Hippocampal formation (tissue), 2 donors: ENCODE results near the gene FUNDC2.
"Not testable (repeated sequence)": the region's sequence is repeated elsewhere in the genome, so short reads cannot be mapped to it uniquely, and the experiment has no call there.

Experiments
- DNase-seq, 2 donors: peaks; one replicate each; lab custom pipeline; 2025; lab: John Stamatoyannopoulos, UW

Gene FUNDC2, protein sequence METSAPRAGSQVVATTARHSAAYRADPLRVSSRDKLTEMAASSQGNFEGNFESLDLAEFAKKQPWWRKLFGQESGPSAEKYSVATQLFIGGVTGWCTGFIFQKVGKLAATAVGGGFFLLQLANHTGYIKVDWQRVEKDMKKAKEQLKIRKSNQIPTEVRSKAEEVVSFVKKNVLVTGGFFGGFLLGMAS

DNA sequence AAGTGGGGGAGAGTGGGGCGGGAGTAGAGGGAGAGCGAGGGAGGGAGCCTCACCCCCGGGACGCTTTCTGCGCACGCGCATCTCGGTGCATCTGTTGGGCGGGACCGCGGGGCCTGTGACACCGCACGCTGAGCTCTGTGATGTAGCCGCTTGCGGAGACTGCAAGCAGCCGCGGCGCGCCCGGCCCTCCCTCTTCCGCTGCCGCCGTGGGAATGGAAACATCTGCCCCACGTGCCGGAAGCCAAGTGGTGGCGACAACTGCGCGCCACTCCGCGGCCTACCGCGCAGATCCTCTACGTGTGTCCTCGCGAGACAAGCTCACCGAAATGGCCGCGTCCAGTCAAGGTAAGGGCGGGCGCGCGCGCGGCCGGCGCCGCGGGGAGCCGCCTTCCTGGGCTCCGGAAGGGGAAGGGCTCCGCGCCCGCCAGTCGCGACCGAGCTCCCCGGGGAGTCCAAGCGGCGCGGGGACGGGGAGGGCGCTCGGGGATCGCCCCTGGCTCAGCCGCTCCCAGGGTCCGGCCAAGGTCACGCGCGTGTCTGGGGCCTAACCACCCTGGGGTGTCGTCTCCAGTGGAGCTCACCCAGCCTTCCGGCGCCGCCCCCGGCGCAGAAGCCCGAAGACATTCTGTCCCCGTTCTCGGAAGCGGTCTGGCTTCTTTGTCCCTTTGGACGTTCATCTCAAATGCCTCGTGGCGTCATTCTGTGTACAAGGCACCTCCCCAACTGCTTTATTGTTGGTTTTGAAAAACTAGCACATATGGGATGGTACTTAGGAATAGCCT, at the start of gene FUNDC2:
Gene FUNDC2, plus strand, starts transcription at position 118 of the 782 bp plus-strand sequence. Its CDS starts 95 bp downstream, at position 213.
- peak; percentile 76 to 83 for DNase-seq

DNA sequence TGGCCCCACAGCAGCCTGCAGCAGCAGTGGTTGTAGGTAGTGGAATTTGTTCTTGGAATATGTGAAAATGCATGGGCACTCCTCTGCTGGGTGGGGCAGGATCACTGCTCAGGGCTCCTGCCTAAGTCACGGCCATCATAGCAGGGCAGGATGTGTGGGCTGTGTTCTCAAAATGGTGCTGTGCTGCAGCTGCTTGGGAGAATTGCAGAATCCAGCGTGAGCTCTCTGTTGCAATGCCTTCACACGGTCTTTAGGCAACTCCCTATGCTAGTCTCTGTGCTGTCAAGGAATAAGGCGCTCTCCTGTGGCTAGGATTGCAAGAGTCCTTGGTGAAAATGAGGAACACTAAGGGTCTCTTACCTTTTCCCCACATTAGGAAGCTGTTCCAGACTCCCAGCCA, 47.0 kb upstream of the FUNDC2 start:
- no peak for DNase-seq

DNA sequence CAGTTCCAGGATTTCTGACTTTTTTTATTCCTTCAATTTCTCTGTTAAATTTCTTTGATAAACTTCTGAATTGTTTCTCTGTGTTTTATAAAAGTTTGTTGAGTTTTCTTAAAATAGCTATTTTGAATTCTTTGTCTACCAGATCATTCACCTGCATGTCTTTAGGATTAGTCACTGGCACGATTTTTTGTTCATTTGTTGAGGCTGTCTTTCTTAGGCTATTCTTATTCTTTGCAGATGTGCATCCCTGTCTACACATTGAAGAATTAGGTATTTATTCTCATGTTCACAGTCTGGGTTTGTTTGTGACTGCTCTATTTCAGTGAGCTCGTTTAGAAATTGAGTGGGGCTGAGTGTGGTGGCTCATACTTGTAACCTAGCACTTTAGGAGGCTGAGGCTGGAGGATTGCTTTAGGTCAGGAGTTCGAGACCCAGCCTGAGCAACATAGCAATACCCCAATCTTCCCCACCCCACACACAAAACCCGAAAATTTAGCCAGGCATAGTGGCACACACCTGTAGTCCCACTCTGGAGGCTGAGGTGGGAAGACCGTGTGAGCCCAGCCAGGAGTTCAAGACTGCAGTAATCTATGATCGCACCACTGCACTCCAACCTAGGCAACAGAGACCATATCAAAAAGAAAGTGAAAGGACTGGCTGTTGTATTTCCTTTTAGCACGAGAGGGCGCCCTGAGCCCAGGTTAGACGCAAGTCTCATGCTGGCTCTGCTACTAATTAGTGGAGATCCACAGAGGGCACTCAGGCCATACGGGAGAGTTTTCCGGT, 46.1 kb upstream of the FUNDC2 start:
- DNase-seq: peak; percentile 24 to 33

DNA sequence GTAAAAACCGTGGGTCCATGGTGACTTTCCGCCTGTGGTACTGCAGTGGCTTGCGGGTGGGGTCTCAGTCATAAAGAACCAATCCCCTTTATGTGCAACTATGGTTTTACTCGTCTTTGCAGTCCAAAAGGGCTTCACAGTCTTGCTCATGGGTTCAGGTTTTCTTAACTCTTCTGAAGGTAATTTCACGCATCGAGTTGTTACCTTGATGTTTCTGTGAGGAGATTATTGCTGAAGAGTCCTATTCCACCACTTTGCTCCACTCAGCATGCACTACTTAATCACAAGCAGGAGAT, 45.6 kb upstream of the FUNDC2 start:
- no peak for DNase-seq

DNA sequence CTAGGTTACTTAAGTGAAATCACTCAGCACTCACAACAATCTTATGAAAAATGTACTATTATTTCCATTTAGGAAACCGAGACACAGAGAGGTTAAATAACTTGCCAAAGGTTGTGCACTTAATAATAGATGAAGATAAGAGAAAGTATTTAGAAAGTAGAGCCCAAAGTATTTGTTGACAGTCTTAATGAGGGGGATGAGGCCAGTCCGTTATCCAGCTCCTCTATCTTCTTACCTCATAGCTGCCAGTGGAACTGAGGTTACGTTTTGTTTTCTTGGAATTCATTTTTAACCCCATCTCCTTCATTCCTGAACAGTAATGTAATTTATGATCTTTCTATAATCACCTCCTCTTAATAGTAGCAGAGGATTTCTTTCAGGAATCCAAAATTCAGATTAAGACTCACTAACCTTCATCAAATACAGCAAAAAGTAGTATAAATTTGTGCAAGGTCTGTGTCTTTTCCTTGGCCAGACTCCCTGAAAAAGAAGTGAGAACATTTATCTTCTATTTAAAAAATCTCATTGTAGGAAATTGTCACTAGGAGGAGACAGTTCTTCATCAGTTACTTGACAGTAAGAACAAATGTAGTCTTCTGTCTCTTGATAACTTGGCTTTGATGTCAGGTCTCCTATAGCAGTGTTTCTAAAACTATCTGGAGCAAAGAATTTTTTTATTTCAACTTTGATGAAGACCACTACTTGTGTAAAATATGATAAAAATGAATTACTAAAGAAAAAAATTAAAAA, 39.6 kb upstream of the FUNDC2 start:
- no peak for DNase-seq

DNA sequence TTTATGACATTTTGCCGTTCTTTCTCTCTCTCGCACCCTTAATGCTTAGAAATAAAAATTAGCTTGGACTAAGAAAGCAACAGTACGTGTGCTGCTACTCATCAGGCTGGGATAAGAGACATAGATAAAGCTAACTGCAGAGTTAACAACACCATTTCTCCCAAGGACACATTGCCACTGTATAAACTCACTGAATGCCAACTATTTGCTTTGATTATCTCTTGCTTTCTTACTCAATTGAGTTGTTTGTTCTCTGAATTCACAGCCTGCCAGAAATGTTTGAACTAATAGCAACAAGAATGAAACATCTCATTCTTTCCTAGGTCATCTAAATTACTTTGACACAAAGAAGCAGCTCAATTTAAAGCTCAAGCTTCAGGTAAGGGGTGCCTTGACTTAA, 38.7 kb upstream of the FUNDC2 start:
- DNase-seq: no peak

DNA sequence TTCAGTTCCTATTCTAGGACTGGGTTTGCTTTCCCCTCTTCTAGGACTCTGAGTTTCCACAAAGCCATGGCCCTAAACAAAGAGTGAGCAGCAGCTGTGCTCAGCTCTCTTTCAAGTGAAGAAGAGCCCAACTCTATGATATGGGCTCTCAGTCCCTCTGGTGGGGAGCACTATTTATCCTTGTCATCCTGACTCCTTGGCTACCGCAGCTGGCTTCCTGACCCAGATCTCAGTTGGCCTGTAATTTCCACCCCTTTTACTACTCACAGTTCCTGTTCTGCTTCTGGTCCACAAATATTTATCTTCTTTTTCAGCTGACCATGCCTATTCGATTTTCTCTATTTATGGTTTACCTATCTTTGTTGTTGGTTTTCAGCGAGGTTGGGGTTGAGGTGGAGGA, 37.9 kb upstream of the FUNDC2 start:
- DNase-seq: no peak

DNA sequence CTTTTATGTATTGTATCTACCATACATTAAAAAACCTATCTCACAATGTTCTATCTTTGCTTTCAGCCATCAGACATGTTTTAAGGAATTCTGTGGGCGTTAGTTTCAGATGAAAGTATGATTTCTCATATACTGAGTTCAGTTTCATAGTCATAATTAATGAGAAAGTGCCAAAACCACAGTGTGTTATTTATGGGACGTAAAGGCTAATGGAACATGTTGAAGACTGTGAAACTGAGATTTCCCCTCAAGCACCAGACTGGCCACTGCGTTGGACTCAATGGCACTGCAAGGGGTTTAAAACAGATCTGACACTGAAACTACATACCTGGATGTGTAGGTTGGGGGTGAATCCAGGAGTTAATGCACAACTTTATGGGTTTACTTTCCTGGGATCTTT, 36.1 kb upstream of the FUNDC2 start:
- no peak for DNase-seq

DNA sequence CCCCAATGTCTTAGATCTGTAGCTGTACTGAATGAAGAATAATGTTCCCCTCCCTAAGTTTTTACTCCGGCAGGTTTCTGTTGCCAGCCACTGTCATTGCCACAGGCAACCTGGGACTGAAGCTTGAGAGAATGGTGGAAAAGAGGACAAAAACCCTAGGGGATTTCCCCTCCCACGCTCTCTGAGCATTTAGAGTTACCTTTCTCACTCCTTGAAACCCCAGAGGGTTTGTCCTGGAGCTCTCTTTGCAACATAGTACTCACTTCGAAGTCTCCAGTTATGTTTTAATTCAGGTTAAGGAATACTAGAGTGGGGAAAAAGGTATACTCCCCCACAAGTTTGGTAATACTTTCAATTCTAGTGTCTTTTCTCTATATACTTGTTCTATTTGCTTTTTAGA, 35.6 kb upstream of the FUNDC2 start:
- DNase-seq: no peak

DNA sequence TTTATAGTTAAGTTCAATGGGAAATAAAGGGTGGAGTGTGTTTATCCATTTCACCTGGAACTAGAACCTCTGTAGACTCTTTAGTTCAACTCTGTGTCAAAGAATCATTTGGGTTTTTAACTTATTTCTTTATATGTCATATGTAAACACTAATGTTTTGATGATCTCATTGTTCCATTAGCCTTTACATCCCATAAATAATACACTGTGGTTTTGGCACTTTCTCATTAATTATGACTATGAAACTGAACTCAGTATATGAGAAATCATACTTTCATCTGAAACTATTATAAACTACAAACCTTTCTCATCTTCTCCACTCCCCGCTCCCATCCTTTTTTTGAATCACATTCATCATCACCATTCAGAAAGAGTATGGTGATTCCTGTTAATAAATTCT, 35.2 kb upstream of the FUNDC2 start:
- DNase-seq: no peak

DNA sequence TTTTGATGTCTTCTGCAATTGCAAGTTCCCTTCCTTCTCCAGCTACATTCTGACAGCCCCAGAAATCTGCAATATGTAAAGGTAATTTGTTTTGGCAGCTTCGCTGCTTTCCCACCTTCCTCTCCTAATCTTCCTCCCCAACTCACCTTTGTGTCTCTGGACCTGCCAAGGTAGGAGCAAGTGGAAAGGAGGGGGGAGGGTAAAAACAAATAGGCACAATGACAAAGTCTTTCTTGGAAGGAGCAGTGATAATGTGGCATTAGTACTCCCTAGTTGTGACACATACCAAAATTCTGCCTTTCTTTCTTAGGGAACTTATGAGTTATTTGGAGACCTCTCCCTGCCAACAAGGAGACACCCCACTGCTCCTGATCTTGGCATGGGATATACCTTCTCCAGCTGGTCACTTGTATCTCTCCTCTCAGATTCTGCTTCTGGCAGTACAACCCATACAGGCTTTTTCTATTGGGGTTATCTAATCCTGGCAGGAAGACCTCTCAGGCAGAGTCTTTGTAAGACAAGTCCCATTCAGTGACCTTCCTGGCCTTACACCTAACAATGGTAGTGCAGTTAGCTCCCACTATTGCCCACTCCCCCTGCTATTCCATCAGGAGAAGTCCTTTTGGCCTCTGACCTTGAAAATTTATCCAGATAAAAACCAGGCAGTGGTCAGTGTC, 28.3 kb upstream of the FUNDC2 start:
- DNase-seq: no peak

DNA sequence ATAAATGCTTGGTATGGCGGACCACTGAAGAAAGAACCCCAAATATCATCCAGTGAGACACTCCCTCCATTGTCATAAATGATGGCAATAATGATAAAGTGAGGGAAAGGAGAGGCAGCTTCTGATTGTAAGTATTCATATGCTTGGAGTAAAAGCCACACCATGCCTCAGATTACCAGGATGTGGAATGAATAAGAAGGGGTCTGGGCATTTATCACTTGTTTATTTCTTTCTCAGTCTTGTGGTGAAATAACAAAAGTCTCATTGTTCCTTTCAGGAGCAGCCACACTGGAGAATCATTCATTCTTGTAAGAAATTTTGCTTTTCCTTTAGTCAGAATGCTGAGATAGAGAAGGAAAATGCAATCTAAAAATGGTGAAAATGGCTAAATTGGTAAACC, 25.8 kb upstream of the FUNDC2 start:
- DNase-seq: no peak

DNA sequence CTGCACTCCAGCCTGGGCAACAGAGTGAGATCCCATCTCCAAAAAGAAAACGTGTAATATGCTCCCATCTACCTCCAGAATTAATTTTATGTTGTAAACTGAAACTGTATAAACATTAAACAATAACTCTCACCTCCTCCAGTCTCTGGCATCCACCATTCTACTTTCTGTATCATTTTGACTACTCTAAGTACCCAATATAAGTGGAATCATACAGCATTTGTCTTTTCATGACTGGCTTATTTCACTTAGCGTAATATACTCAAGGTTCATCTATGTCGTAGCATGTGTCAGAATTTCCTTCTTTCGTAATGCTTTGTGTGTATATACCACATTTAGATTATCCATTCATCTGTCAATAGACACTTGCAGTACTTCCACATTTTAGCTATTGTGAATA, 24.8 kb upstream of the FUNDC2 start:
- DNase-seq: no peak

DNA sequence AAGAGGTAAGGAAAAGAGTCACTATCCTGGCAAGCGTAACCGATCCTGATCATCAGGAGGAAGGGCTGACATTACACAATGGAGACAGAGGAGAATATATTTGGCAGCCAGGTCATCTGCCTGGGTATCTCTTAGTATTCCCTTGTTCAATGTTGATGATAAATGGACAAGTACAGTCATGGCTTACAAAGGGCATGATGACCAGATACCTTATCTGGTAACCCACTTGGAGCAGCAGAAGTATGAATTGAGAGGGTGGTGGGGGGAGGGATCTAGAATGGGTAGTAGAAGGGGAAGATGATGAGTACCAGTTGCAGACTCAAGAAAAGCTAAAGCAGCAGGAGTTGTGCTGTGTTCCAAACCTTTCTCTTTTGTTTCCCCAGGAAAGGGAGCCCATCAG, 21.5 kb upstream of the FUNDC2 start:
- no peak for DNase-seq

DNA sequence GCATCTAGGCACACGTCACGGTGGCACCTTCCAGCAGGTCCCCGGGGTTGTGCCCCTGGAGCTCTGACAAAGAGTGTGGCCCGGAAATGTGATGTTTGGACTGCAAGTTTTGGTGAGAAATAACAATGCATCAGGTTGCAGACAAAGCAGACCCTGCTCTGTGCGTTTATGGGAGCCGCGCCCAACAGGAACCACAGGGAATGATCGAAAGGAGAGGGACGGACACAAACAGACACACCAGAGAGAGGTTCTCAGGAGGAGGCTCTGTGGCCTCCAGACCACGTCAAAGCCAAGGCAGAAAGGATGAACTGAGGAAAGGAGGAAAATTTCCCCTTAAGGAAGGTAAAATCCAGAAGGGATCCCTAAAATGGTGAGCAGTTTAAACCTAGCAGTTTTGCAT, 20.3 kb upstream of the FUNDC2 start:
- DNase-seq: not testable (repeated sequence)

DNA sequence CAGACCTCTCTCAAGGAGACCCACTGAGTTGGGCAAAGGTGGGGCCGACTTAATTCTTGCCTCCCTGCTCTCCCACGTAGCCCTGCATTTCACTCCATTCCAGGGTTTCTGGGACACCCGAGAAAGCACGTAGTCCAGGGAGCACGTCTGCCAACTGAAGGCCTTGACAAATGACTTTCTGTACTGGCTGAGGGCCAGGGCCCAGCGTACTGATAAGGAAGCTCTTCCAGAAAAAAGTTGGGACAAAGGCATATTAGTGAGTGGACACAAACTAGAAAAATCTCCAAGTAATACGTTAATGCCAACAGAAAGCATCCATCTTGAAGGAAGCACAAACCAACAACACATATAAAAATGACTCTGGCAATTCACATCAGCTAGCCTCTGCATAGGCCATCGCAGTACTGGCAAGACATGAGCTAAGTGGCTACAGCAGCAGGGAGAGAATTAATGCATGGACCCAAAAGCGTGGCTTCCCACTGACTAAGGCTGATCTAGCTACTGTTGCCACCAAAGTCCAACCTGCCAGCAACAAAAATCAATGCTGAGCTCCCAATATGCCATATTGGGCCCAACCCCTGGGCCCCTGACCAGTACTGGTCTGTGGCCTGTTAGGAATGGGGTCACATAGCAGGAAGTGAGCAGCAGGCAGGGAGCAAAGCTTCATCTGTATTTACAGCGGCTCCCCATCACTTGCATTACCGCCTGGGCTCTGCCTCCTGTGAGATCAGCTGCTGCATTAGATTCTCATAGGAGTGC, 19.6 kb upstream of the FUNDC2 start:
- not testable (repeated sequence) for DNase-seq

DNA sequence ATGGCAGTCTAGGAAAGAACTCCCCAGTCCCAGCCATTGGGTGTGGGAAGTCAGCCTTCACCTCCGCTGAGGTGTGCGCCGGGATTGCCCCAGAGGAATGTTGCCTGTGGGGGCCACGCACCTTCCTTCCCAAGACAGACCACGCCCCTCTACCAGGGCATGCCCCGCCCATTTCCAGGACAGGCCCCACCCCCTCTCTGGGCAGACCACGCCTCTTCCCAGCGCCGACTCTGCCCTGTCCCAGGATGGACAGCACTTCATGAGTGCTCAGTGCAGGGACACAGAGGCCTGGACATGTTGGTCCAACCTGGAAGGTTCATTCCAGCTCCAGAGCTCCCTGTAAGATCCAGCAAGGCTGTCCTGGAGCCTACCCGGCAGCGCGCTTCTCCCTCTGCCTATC, 18.1 kb upstream of the FUNDC2 start:
- DNase-seq: not testable (repeated sequence)

DNA sequence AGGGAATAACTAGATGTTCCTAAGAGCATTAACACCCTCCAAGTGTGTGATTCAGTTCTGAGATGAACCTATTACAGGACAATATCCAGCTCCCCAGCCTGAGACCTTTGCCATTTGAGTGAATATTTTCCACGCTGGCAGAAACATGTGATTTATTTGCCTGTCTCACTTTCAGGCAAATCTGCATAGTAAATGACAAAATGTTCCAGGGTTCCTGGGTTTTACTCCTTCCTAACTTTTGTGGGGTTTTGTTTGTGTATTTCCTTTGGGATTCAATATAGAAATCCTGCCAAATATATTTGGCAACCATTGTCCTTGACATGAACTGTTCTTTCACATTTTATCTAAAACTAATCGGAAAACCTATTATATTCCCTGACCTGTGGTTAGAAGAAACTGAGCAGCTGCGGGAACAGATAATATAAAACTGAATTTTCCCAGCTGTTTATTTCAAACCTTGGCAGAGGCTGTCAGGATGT, 16.6 kb upstream of the FUNDC2 start:
- no peak for DNase-seq

DNA sequence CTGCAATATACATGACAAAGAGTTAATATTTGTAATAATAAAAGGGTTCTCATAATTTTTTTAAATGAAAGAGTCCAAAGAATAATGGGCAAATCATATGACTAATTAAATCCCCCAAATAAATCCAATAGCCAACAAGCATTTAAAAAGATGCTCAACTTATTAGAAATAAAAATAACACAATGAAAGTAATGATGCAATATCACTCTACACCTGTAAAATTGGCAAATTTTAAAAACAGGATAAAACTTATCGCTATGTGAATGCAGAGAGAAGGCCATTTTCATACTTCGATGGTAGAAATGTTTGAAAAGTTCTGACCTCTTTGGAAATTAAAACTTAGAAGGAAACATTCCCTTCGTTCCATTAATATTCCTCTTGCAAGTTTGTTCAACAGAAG, 6.1 kb upstream of the FUNDC2 start:
- DNase-seq: no peak

DNA sequence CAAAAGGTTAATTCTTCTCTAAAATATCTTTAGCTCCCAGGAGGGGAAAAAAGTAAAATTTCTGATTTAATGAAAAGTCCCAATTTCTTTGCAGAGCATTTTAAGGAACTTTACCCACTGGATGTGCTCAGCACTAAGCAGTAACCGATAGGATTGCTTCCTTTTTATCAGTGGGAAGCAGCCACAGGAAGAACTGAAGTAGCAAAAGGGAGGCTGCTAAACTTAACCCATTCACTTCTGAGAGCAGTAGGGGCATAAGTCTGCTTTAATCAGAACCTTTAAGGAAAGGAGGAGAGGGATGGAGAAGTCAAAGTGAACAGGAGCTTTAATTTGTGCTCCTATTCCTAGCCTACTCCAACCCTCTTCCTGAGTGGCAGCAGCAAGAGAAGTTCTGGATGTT, 4.1 kb upstream of the FUNDC2 start, which contains the start of gene F8:
Gene F8, minus strand, starts transcription at position 139 of the 400 bp plus-strand sequence. CDS start 171 bp downstream, outside the sequence.
- DNase-seq: no peak
